B cell (primary cell): Measurements from ENCODE around the gene CERS1. TPM values are rescaled to one million over a fixed set of nuclear protein-coding genes. Genes with fewer than 3 reads are reported as not detected.

Experiments used
- ATAC-seq: fragments of 200-7000 bp; cut with Tn5 transposase; one replicate; pipeline ENCODE4 v1.10.0; 2021; ENCODE audit warnings: low read depth, mild to moderate bottlenecking, moderate number of reproducible peaks, moderate library complexity
- CTCF ChIA-PET: fragments of 350-600 bp; sonication (Branson Sonifier 250); formaldehyde crosslinking; loops from one replicate; lab custom pipeline; 2021; ENCODE audit warnings: antibody characterized with exemption, inconsistent platforms; lab: Charles Lee
- POLR2A ChIA-PET: fragments of 350-600 bp; sonication (Branson Sonifier 250); formaldehyde crosslinking; loops from one replicate; lab custom pipeline; 2021; ENCODE audit warnings: antibody characterized with exemption; lab: Charles Lee
- DNase-seq: peaks from one replicate; pipeline ENCODE4 v3.0.0; 2013
- H2AFZ ChIP-seq: 2 replicates; pipeline ENCODE4 v1.6.1; 2012; ENCODE audit warnings: mild to moderate bottlenecking, low read depth, low read length; ENCODE audit not compliant: insufficient read depth, poor library complexity, severe bottlenecking
- H3K27ac ChIP-seq, 2 donors: 1 replicate in 1 of 2; 2 replicates in 1 of 2; pipeline ENCODE4 v1.5.1; 2012 to 2013; ENCODE audit warnings: low read length in 2 of 2, mild to moderate bottlenecking in 2 of 2, moderate library complexity in 1 of 2
- H3K27me3 ChIP-seq, 4 experiments: fragments of 200-600 bp in 1 of 4; sonication (generic) in 1 of 4; replicated peaks in 1 of 4; 1 replicate in 2 of 4; 2 replicates in 2 of 4; pipeline versions ENCODE4 v1.6.1 to v1.7.0; 2013 to 2016; ENCODE audit warnings: low read length in 3 of 4, mild to moderate bottlenecking in 2 of 4, mixed read lengths in 1 of 4, moderate library complexity in 1 of 4; ENCODE audit not compliant: insufficient read depth in 4 of 4, control insufficient read depth in 3 of 4; ENCODE audit errors: control extremely low read depth in 1 of 4
- H3K36me3 ChIP-seq, 2 experiments: replicated peaks in 1 of 2; 1 replicate in 1 of 2; 2 replicates in 1 of 2; pipeline versions ENCODE4 v1.6.1 to v1.7.1; 2013; ENCODE audit warnings: low read length in 1 of 2; ENCODE audit not compliant: insufficient read depth in 2 of 2, control insufficient read depth in 1 of 2; ENCODE audit errors: control extremely low read depth in 1 of 2, extremely low read depth in 1 of 2
- H3K4me1 ChIP-seq, 2 donors: fragments of 200-600 bp in 1 of 2; sonication (generic) in 1 of 2; 1 replicate in 1 of 2; 2 replicates in 1 of 2; pipeline versions ENCODE4 v1.5.1 to v1.6.1; 2013 to 2017; ENCODE audit warnings: low read length in 2 of 2; ENCODE audit not compliant: control insufficient read depth in 2 of 2, insufficient read depth in 2 of 2
- H3K4me2 ChIP-seq: replicated peaks from 2 replicates; pipeline ENCODE3; 2012; ENCODE audit warnings: mild to moderate bottlenecking, low read depth, low read length; ENCODE audit not compliant: poor library complexity, severe bottlenecking
- H3K4me3 ChIP-seq, 5 experiments: fragments of 200-600 bp in 1 of 5; sonication (generic) in 1 of 5; 1 replicate in 3 of 5; 2 replicates in 2 of 5; pipeline versions ENCODE4 v1.5.1 to v1.7.0; 2011 to 2016; ENCODE audit warnings: low read length in 4 of 5, mild to moderate bottlenecking in 4 of 5, low read depth in 2 of 5, control low read depth in 1 of 5, moderate library complexity in 1 of 5; ENCODE audit not compliant: insufficient read depth in 1 of 5; ENCODE audit errors: control extremely low read depth in 1 of 5, extremely low read depth in 1 of 5
- H3K79me2 ChIP-seq: fragments of 200-600 bp; sonication (generic); one replicate; pipeline ENCODE4 v1.6.0; 2016; ENCODE audit warnings: low read length; ENCODE audit not compliant: control insufficient read depth, insufficient read depth
- H3K9ac ChIP-seq: fragments of 200-600 bp; sonication (generic); 2 replicates; pipeline ENCODE4 v1.6.1; 2017; ENCODE audit warnings: mild to moderate bottlenecking, low read length, moderate library complexity
- H3K9me3 ChIP-seq, 3 donors: one replicate each; pipeline versions ENCODE4 v1.6.1 to v1.7.1; 2013; ENCODE audit warnings: low read length in 2 of 3; ENCODE audit not compliant: control insufficient read depth in 2 of 3, insufficient read depth in 1 of 3; ENCODE audit errors: control extremely low read depth in 1 of 3
- H4K20me1 ChIP-seq: 2 replicates; pipeline ENCODE4 v1.6.0; 2012; ENCODE audit warnings: mild to moderate bottlenecking, low read length; ENCODE audit not compliant: insufficient read depth, control insufficient read depth, poor library complexity, severe bottlenecking
- H3K27ac Mint-ChIP-seq: one replicate; pipeline ENCODE4 v1.8.0; 2021; ENCODE audit warnings: mixed read lengths
- H3K27me3 Mint-ChIP-seq: one replicate; pipeline ENCODE4 v1.8.0; 2021; ENCODE audit warnings: mixed read lengths
- H3K4me1 Mint-ChIP-seq: one replicate; pipeline ENCODE4 v1.8.0; 2021; ENCODE audit warnings: mixed read lengths
- H3K4me3 Mint-ChIP-seq: one replicate; pipeline ENCODE4 v1.8.0; 2021; ENCODE audit warnings: mixed read lengths
- H3K9me3 Mint-ChIP-seq: one replicate; pipeline ENCODE4 v1.8.0; 2022; ENCODE audit warnings: mixed read lengths; ENCODE audit not compliant: insufficient read depth
- EZH2 ChIP-seq: IDR thresholded peaks from 2 replicates; pipeline ENCODE4 v1.6.1; 2012; ENCODE audit warnings: borderline replicate concordance, low read depth, mild to moderate bottlenecking, moderate library complexity, low read length; ENCODE audit not compliant: insufficient read depth, poor library complexity, severe bottlenecking
- WGBS: methylation state at CpG from one replicate; pipeline ENCODE4 v1.1.5; 2013; ENCODE audit warnings: missing lambda C conversion rate; ENCODE audit not compliant: insufficient coverage; 5-methylcytosine and 5-hydroxymethylcytosine counted together
- intact Hi-C: fragments of 100-400 bp; cut with micrococcal nuclease; formaldehyde crosslinking; loops from one replicate; pipeline ENCODE4 v1.10.0; 2022
- polyA plus RNA-seq: library from polyadenylated mRNA; depleted of rRNA; stranded (reverse); fragments of >200 nt; gene quantifications from 2 replicates; pipeline ENCODE4 v1.2.3, GENCODE V29; 2012
- total RNA-seq, 2 donors: library from RNA; stranded (reverse); fragments of 120-200 nt in 1 of 2; gene quantifications; 1 replicate in 1 of 2; 2 replicates in 1 of 2; pipeline versions ENCODE4 v1.2.3 to v1.2.4, GENCODE V29; 2013 to 2022
- TF ChIP-seq, protein P1 (sequence below): fragments of 200-600 bp; IDR thresholded peaks from one replicate; pipeline ENCODE4 v1.8.0; 2022; ENCODE audit warnings: antibody characterized with exemption, mild to moderate bottlenecking

CERS1 gene
- total and polyA plus RNA-seq, 2 donors (not counting 1 experiment from before 2014, with no cell fraction given), result not detected

DNA sequence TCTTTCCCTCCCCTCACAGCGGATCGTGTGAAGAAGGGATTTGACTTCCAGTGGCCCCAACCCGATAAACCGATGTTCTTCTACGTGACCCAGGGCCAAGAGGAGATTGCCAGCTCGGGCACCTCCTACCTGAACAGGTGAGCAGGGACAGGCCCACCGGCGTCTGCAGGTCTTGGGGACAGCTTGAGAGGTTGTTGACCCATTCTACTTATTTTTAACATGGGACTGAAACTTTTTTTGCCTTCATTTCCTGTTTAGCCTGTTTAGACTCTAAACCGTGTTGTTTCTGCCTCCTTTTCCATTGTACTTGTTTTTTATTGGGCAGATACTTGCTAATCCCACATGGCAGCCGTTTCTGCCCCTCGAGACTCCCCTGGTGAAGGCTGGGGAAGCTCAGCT, 35.7 kb downstream of the CERS1 start:
- POLR2A ChIA-PET, result no interaction called here

DNA sequence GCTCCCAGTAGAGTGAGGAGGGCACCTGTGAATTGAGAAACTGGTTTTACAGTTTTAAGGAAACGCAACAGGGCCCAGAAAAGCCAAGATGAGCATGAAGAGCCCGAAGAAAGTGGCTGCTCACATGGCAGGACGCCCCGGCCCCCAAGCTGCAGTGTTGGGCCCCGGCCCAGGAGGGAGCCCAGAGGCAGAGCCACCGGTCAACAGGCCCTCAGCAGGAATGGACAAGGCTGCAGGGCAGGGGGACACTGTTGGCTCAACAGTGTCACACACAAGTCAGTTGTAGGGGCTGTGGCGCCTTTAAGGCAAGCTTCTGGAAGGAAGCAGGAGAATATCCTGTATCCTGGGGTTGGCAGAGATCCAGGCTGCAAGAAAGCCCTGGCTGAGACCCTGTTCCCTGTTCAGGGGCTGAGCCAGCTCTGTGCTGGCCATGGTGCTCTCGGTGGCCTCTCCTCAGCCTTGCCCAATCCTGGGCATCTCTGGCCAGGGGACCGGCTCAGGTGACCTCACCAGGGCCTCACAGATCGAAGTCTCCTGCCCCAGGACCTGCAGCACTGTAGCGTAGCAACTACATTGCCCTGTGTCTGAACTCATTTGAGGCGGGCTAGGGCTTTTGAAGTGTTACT, 36.2 kb downstream of the CERS1 start:
- Histone ChIP-seq H3K27me3 (no peaks in the 10 kb centered on the region), H3K9me3 (no peaks in the 10 kb centered on the region), H2AFZ (no peak overlapping the region), H3K79me2 (peaks cover 8% of the 10 kb centered on the region), H3K4me2 (no peak overlapping the region), H3K9ac (no peak overlapping the region), H3K4me3 (no peak overlapping the region), H3K36me3 (peaks cover 0 to 88% of the 10 kb centered on the region in 2 experiments), H3K27ac (no peak overlapping the region), H3K4me1 (peaks cover 2 to 17% of the 10 kb centered on the region in 2 donors), H4K20me1 (peaks cover 62% of the 10 kb centered on the region)
- POLR2A ChIA-PET, result no interaction called here
- no peak for DNase-seq
- CTCF ChIA-PET, result interaction anchor here (0.5 to 2.6 kb wide), 2 partner anchors 12 to 132 kb away, joined by 3 to 8 read pairs; no protein-coding TSS in a partner anchor
- Mint-ChIP-seq H3K27me3 (no peaks in the 10 kb centered on the region), H3K27ac (no peak overlapping the region), H3K4me3 (no peak overlapping the region), H3K4me1 (peaks cover 9% of the 10 kb centered on the region), H3K9me3 (no peaks in the 10 kb centered on the region)
- intact Hi-C loops, result no loop called here
- TF ChIP-seq, protein P1, sequence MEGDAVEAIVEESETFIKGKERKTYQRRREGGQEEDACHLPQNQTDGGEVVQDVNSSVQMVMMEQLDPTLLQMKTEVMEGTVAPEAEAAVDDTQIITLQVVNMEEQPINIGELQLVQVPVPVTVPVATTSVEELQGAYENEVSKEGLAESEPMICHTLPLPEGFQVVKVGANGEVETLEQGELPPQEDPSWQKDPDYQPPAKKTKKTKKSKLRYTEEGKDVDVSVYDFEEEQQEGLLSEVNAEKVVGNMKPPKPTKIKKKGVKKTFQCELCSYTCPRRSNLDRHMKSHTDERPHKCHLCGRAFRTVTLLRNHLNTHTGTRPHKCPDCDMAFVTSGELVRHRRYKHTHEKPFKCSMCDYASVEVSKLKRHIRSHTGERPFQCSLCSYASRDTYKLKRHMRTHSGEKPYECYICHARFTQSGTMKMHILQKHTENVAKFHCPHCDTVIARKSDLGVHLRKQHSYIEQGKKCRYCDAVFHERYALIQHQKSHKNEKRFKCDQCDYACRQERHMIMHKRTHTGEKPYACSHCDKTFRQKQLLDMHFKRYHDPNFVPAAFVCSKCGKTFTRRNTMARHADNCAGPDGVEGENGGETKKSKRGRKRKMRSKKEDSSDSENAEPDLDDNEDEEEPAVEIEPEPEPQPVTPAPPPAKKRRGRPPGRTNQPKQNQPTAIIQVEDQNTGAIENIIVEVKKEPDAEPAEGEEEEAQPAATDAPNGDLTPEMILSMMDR, result no peak
- no peak for TF ChIP-seq EZH2
- 98% methylated on average over 11 of the region's 12 CpGs for WGBS
- ATAC-seq, result no peak

More for the DNA sequence above, 35.7 kb downstream of the CERS1 start:
- Histone ChIP-seq H3K4me3 (no peak overlapping the region), H3K79me2 (peaks cover 3% of the 10 kb centered on the region), H3K9me3 (no peaks in the 10 kb centered on the region), H2AFZ (no peak overlapping the region), H3K36me3 (peaks cover 0 to 86% of the 10 kb centered on the region in 2 experiments), H3K4me1 (peaks cover 2 to 17% of the 10 kb centered on the region in 2 donors), H3K27ac (no peak overlapping the region), H3K4me2 (no peak overlapping the region), H3K27me3 (no peaks in the 10 kb centered on the region), H3K9ac (no peak overlapping the region), H4K20me1 (peaks cover 57% of the 10 kb centered on the region)
- intact Hi-C loops, result no loop called here
- Mint-ChIP-seq H3K27me3 (no peaks in the 10 kb centered on the region), H3K27ac (no peak overlapping the region), H3K4me3 (no peak overlapping the region), H3K4me1 (peaks cover 9% of the 10 kb centered on the region), H3K9me3 (no peaks in the 10 kb centered on the region)
- ATAC-seq (no peak), DNase-seq (no peak)
- TF ChIP-seq EZH2, result no peak
- TF ChIP-seq, protein P1, result no peak
- CTCF ChIA-PET, result interaction anchor here (2.6 kb wide), 1 partner anchor 13 kb away, joined by 8 read pairs; no protein-coding TSS in a partner anchor
- 96% methylated on average over 8 of the region's 11 CpGs for WGBS
